Measurements from ENCODE around the gene CALY. TPM values are rescaled to one million over a fixed set of nuclear protein-coding genes. Genes with fewer than 3 reads are reported as not detected.

Gene CALY
- polyA plus RNA-seq, 2 of the 4 experiments (the other 2 are of a cell fraction), result 0.30 to 0.63 TPM

GRCh38 chr10:133326745-133327650 is 9.7 kb downstream of the CALY start:
- DNase-seq (ENCODE audit: low read depth in 1 of 2, low spot score in 1 of 2) (peak in 1 of 2 experiments; percentile 41), FAIRE-seq (no peak), ATAC-seq (no peak)
- Histone ChIP-seq H3K4me2 (peak overlapping the region; percentile 42), H3K4me1 (peaks cover 27% of the 10 kb centered on the region), H3K9me3 (no peaks in the 10 kb centered on the region), H3K27ac (no peak overlapping the region), H3K4me3 (no peak overlapping the region)
- TF ChIP-seq JUNB (IDR thresholded peaks at IDR 0.05) (no peak), FOSL2 (IDR thresholded peaks at IDR 0.05) (no peak), FOSL2 (CRISPR knock-in tag; IDR thresholded peaks at IDR 0.05) (no peak), RNF2 (IDR thresholded peaks at IDR 0.05; ENCODE audit: borderline replicate concordance, low read depth) (no peak), PBX3 (IDR thresholded peaks at IDR 0.05) (no peak), EHF (CRISPR knock-in tag; IDR thresholded peaks at IDR 0.05) (no peak), TFCP2L1 (CRISPR knock-in tag; IDR thresholded peaks at IDR 0.05) (no peak), CHD2 (IDR thresholded peaks at IDR 0.05; ENCODE audit: low read length, partially characterized antibody) (no peak), TP53 (CRISPR knock-in tag; IDR thresholded peaks at IDR 0.05) (no peak), SMC3 (IDR thresholded peaks at IDR 0.05) (no peak), ZSCAN20 (CRISPR knock-in tag; IDR thresholded peaks at IDR 0.05) (no peak), EHMT2 (IDR thresholded peaks at IDR 0.05; ENCODE audit: low read depth) (no peak), NFE2L2 (conservative IDR thresholded peaks at IDR 0.05; ENCODE audit: low read length) (no peak)
- ChIA-PET CTCF (interaction anchor here (1.1 to 4.2 kb wide), 6 partner anchors 7 to 180 kb away, joined by 3 to 76 read pairs (median 4); partner anchors contain the start of genes MTG1 and PRAP1), POLR2A (no interaction called here)
- 72% methylated on average over 24 of the region's 28 CpGs for WGBS (ENCODE audit: missing lambda C conversion rate)

GRCh38 chr10:133326223-133326551 is 10.5 kb downstream of the CALY start:
- Histone ChIP-seq H3K27ac (peak overlapping the region in 1 of 2 experiments; percentile 75; a peak in 3 of 6 replicates), H3K4me1 (peaks cover 27% of the 10 kb centered on the region), H3K9me3 (no peaks in the 10 kb centered on the region), H3K4me3 (peak overlapping the region; percentile 44; the same call in 2 of the 3 replicates), H3K4me2 (peak overlapping the region; percentile 68)
- no peak for DNase-seq (ENCODE audit: low read depth in 1 of 2, low spot score in 1 of 2)
- WGBS (ENCODE audit: missing lambda C conversion rate), result 93% methylated on average over 9 of the region's 9 CpGs
- no peak for TF ChIP-seq FOSB (CRISPR knock-in tag; IDR thresholded peaks at IDR 0.05)
- ChIA-PET CTCF (interaction anchor here (1.2 kb wide), 2 partner anchors 12 to 18 kb away, joined by 3 read pairs; no protein-coding TSS in a partner anchor), POLR2A (no interaction called here)
- ATAC-seq, result no peak
- FAIRE-seq, result no peak

- H3K9me3 ChIP-seq, result no peaks in the 10 kb centered on the region; the same call in 2 of the 3 replicates
- peak overlapping the region; percentile 68 for H3K4me2 ChIP-seq
- H3K27ac ChIP-seq, result peak overlapping the region; percentile 15 to 75; a peak in 4 of 6 replicates
- no peak for DNase-seq (ENCODE audit: low read depth in 1 of 2, low spot score in 1 of 2)
- peaks cover 27% of the 10 kb centered on the region for H3K4me1 ChIP-seq
- no peak; a peak in 1 of 6 replicates for ATAC-seq
- no peak for FAIRE-seq
- CTCF ChIA-PET, result interaction anchor here (0.9 kb wide), 1 partner anchor 12 kb away, joined by 3 read pairs; no protein-coding TSS in a partner anchor
- H3K4me3 ChIP-seq, result peak overlapping the region; percentile 44
- POLR2A ChIA-PET, result no interaction called here
- TF ChIP-seq BCL3 (IDR thresholded peaks at IDR 0.05), result no peak
- no peak for TF ChIP-seq HDAC2 (IDR thresholded peaks at IDR 0.05)
- no peak for TF ChIP-seq TFCP2L1 (CRISPR knock-in tag; IDR thresholded peaks at IDR 0.05)
- no peak for TF ChIP-seq POLR2A (IDR thresholded peaks at IDR 0.05; ENCODE audit: low read length)
- no peak for TF ChIP-seq JUN (IDR thresholded peaks at IDR 0.05)
- no peak for TF ChIP-seq EHF (CRISPR knock-in tag; IDR thresholded peaks at IDR 0.05)
- TF ChIP-seq EP300 (IDR thresholded peaks at IDR 0.05), result no peak
- no peak for TF ChIP-seq E2F6 (IDR thresholded peaks at IDR 0.05; ENCODE audit: borderline replicate concordance, low read depth)
- TF ChIP-seq ZC3H11A (IDR thresholded peaks at IDR 0.05), result no peak
- no peak for TF ChIP-seq RCOR1 (IDR thresholded peaks at IDR 0.05; ENCODE audit: low read depth, low read length)
- no peak for TF ChIP-seq MAFK (IDR thresholded peaks at IDR 0.05; ENCODE audit: partially characterized antibody)
- WGBS (ENCODE audit: missing lambda C conversion rate), result 46% methylated on average over 49 of the region's 91 CpGs
These were observed 11.1 kb downstream of the CALY start for GRCh38 chr10:133325440-133326222.
